Measurements from ENCODE around the gene GNB3.

DNA sequence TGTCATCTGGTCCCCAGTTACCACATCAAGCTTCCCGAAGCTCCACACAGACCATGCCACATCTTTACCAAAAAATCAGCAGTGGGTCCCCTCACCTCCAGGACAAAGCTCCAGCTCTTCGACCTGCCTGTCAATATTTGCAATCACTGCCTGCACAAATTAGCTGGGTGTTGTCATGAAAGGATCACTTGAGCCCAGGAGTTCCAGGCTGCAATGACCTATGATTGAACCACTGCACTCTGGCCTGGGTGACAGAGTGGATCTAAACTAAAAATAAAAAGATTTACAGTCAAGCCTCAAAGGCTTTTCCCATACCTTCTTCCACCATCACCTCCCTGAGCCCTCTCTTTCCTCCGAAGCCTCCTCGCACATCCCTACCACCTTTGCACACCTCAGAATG, 44.1 kb upstream of the GNB3 start:
- TF ChIP-seq NR2C2 (CRISPR knock-in tag; IDR thresholded peaks at IDR 0.05) (no peak), NR1H2 (CRISPR knock-in tag; IDR thresholded peaks at IDR 0.05) (no peak), ZBTB21 (CRISPR knock-in tag; IDR thresholded peaks at IDR 0.05; ENCODE audit: borderline replicate concordance) (no peak), NFE2L1 (CRISPR knock-in tag; IDR thresholded peaks at IDR 0.05) (no peak)
- TF ChIP-seq, protein P1, sequence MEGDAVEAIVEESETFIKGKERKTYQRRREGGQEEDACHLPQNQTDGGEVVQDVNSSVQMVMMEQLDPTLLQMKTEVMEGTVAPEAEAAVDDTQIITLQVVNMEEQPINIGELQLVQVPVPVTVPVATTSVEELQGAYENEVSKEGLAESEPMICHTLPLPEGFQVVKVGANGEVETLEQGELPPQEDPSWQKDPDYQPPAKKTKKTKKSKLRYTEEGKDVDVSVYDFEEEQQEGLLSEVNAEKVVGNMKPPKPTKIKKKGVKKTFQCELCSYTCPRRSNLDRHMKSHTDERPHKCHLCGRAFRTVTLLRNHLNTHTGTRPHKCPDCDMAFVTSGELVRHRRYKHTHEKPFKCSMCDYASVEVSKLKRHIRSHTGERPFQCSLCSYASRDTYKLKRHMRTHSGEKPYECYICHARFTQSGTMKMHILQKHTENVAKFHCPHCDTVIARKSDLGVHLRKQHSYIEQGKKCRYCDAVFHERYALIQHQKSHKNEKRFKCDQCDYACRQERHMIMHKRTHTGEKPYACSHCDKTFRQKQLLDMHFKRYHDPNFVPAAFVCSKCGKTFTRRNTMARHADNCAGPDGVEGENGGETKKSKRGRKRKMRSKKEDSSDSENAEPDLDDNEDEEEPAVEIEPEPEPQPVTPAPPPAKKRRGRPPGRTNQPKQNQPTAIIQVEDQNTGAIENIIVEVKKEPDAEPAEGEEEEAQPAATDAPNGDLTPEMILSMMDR (IDR thresholded peaks at IDR 0.05): no peak

Measured in WTC11 (cell line).